HepG2 (cell line): ENCODE data around the gene SERINC4. TPM values are rescaled to one million over a fixed set of nuclear protein-coding genes. Genes with fewer than 3 reads are reported as not detected.

Source experiments
- CBX1 ChIP-seq: IDR thresholded peaks from one replicate; pipeline ENCODE4 v1.6.1; 2016; ENCODE audit warnings: antibody characterized with exemption, low read depth
- HCFC1 ChIP-seq: fragments of 150-350 bp; IDR thresholded peaks from 2 replicates; pipeline ENCODE4 v1.6.1; 2014; ENCODE audit warnings: low read depth, low read length
- KDM5B ChIP-seq: sonication (generic); formaldehyde crosslinking; IDR thresholded peaks from 2 replicates; pipeline ENCODE4 v1.4.0; 2020; ENCODE audit warnings: missing genetic modification reagents, mild to moderate bottlenecking, borderline replicate concordance
- PLSCR1 ChIP-seq: sonication (generic); formaldehyde crosslinking; IDR thresholded peaks from 2 replicates; pipeline ENCODE4 v1.5.0; 2020; ENCODE audit warnings: missing genetic modification reagents, mild to moderate bottlenecking, borderline replicate concordance
- REL ChIP-seq: sonication (generic); formaldehyde crosslinking; conservative IDR thresholded peaks from 2 replicates; pipeline ENCODE4 v1.8.0; 2022; ENCODE audit warnings: mild to moderate bottlenecking, missing genetic modification reagents, moderate library complexity
- REXO4 ChIP-seq: sonication (generic); formaldehyde crosslinking; IDR thresholded peaks from 2 replicates; pipeline ENCODE4 v1.8.0; 2022; ENCODE audit warnings: missing genetic modification reagents, mild to moderate bottlenecking, borderline replicate concordance
- SETDB1 ChIP-seq: sonication (generic); formaldehyde crosslinking; IDR thresholded peaks from 2 replicates; pipeline ENCODE4 v1.5.1; 2020; ENCODE audit warnings: missing genetic modification reagents, mild to moderate bottlenecking, borderline replicate concordance
- SYNCRIP ChIP-seq: fragments of 200-400 bp; formaldehyde crosslinking; IDR thresholded peaks from 2 replicates; pipeline ENCODE4 v1.6.1; 2018; ENCODE audit warnings: mild to moderate bottlenecking, low read depth, low read length; ENCODE audit not compliant: insufficient read depth
- TEAD3 ChIP-seq: optimal IDR thresholded peaks from 2 replicates; pipeline ENCODE3; 2016; ENCODE audit warnings: borderline replicate concordance
- ZFY ChIP-seq: sonication (generic); formaldehyde crosslinking; IDR thresholded peaks from 2 replicates; pipeline ENCODE4 v1.4.0; 2020; ENCODE audit warnings: missing genetic modification reagents
- ZMAT3 ChIP-seq: sonication (generic); formaldehyde crosslinking; conservative IDR thresholded peaks from 2 replicates; pipeline ENCODE4 v1.7.0; 2021; ENCODE audit warnings: missing genetic modification reagents
- polyA plus RNA-seq, 8 experiments: library from polyadenylated mRNA; depleted of rRNA in 3 of 8; stranded (reverse) in 7 of 8; unstranded in 1 of 8; fragments of >200 nt; fragmentation: Illumina TruSeq in 4 of 8; extraction: Trizol in 4 of 8; gene quantifications; 2 replicates each; pipeline versions ENCODE4 v1.2.1 to v1.2.3, GENCODE V29; 2011 to 2016; ENCODE audit warnings: low read depth in 4 of 8, missing spikeins in 1 of 8, mixed read lengths in 1 of 8; ENCODE audit not compliant: insufficient read depth in 1 of 8
- total RNA-seq, 5 experiments: library from RNA; depleted of rRNA; stranded (reverse); fragments of >200 nt; fragmentation: Illumina TruSeq; extraction: Trizol; gene quantifications; 2 replicates each; pipeline ENCODE4 v1.2.3, GENCODE V29; 2016; ENCODE audit warnings: low read depth in 1 of 5
- TF ChIP-seq, protein P1 (sequence below): sonication (generic); formaldehyde crosslinking; IDR thresholded peaks from 2 replicates; pipeline ENCODE4 v1.4.0; 2020; ENCODE audit warnings: missing genetic modification reagents, mild to moderate bottlenecking, borderline replicate concordance
- TF ChIP-seq, protein P2 (sequence below): sonication (generic); formaldehyde crosslinking; IDR thresholded peaks from 2 replicates; pipeline ENCODE4 v1.5.1; 2020; ENCODE audit warnings: mild to moderate bottlenecking, missing genetic modification reagents, moderate library complexity
- TF ChIP-seq, protein P3 (sequence below): sonication (generic); formaldehyde crosslinking; IDR thresholded peaks from 2 replicates; pipeline ENCODE4 v1.4.0; 2020; ENCODE audit warnings: missing genetic modification reagents, mild to moderate bottlenecking, borderline replicate concordance
- TF ChIP-seq, protein P4 (sequence below): sonication (generic); formaldehyde crosslinking; IDR thresholded peaks from 2 replicates; pipeline ENCODE4 v1.4.0; 2020; ENCODE audit warnings: missing genetic modification reagents

SERINC4 gene
- total and polyA plus RNA-seq, 2 of the 13 experiments (the other 11 are each of a cell fraction or from before 2014, with no cell fraction given), result not detected

- TF ChIP-seq, protein P1, sequence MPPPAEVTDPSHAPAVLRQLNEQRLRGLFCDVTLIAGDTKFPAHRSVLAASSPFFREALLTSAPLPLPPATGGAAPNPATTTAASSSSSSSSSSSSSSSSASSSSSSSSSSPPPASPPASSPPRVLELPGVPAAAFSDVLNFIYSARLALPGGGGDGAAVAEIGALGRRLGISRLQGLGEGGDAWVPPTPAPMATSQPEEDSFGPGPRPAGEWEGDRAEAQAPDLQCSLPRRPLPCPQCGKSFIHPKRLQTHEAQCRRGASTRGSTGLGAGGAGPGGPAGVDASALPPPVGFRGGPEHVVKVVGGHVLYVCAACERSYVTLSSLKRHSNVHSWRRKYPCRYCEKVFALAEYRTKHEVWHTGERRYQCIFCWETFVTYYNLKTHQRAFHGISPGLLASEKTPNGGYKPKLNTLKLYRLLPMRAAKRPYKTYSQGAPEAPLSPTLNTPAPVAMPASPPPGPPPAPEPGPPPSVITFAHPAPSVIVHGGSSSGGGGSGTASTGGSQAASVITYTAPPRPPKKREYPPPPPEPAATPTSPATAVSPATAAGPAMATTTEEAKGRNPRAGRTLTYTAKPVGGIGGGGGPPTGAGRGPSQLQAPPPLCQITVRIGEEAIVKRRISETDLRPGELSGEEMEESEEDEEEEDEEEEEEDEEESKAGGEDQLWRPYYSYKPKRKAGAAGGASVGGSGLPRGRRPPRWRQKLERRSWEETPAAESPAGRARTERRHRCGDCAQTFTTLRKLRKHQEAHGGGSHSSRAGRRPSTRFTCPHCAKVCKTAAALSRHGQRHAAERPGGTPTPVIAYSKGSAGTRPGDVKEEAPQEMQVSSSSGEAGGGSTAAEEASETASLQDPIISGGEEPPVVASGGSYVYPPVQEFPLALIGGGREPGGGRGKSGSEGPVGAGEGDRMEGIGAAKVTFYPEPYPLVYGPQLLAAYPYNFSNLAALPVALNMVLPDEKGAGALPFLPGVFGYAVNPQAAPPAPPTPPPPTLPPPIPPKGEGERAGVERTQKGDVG (CRISPR knock-in tag), result no peak
- TF ChIP-seq, protein P2, sequence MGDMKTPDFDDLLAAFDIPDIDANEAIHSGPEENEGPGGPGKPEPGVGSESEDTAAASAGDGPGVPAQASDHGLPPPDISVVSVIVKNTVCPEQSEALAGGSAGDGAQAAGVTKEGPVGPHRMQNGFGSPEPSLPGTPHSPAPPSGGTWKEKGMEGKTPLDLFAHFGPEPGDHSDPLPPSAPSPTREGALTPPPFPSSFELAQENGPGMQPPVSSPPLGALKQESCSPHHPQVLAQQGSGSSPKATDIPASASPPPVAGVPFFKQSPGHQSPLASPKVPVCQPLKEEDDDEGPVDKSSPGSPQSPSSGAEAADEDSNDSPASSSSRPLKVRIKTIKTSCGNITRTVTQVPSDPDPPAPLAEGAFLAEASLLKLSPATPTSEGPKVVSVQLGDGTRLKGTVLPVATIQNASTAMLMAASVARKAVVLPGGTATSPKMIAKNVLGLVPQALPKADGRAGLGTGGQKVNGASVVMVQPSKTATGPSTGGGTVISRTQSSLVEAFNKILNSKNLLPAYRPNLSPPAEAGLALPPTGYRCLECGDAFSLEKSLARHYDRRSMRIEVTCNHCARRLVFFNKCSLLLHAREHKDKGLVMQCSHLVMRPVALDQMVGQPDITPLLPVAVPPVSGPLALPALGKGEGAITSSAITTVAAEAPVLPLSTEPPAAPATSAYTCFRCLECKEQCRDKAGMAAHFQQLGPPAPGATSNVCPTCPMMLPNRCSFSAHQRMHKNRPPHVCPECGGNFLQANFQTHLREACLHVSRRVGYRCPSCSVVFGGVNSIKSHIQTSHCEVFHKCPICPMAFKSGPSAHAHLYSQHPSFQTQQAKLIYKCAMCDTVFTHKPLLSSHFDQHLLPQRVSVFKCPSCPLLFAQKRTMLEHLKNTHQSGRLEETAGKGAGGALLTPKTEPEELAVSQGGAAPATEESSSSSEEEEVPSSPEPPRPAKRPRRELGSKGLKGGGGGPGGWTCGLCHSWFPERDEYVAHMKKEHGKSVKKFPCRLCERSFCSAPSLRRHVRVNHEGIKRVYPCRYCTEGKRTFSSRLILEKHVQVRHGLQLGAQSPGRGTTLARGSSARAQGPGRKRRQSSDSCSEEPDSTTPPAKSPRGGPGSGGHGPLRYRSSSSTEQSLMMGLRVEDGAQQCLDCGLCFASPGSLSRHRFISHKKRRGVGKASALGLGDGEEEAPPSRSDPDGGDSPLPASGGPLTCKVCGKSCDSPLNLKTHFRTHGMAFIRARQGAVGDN (CRISPR knock-in tag), result peak; percentile 92
- no peak for TF ChIP-seq REL (CRISPR knock-in tag)
- TF ChIP-seq CBX1, result no peak
- TF ChIP-seq KDM5B, result no peak
- TF ChIP-seq ZFY (CRISPR knock-in tag), result peak; percentile 66
- no peak for TF ChIP-seq PLSCR1 (CRISPR knock-in tag)
- TF ChIP-seq SETDB1 (CRISPR knock-in tag), result no peak
- no peak for TF ChIP-seq SYNCRIP
- no peak for TF ChIP-seq HCFC1
- TF ChIP-seq TEAD3 (CRISPR knock-in tag), result peak; percentile 3
- TF ChIP-seq, protein P3, sequence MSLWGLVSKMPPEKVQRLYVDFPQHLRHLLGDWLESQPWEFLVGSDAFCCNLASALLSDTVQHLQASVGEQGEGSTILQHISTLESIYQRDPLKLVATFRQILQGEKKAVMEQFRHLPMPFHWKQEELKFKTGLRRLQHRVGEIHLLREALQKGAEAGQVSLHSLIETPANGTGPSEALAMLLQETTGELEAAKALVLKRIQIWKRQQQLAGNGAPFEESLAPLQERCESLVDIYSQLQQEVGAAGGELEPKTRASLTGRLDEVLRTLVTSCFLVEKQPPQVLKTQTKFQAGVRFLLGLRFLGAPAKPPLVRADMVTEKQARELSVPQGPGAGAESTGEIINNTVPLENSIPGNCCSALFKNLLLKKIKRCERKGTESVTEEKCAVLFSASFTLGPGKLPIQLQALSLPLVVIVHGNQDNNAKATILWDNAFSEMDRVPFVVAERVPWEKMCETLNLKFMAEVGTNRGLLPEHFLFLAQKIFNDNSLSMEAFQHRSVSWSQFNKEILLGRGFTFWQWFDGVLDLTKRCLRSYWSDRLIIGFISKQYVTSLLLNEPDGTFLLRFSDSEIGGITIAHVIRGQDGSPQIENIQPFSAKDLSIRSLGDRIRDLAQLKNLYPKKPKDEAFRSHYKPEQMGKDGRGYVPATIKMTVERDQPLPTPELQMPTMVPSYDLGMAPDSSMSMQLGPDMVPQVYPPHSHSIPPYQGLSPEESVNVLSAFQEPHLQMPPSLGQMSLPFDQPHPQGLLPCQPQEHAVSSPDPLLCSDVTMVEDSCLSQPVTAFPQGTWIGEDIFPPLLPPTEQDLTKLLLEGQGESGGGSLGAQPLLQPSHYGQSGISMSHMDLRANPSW (CRISPR knock-in tag), result peak; percentile 88; the same call in 1 of the 2 replicates
- peak; percentile 63; the same call in 1 of the 2 replicates for TF ChIP-seq ZMAT3 (CRISPR knock-in tag)
- no peak for TF ChIP-seq REXO4 (CRISPR knock-in tag)
- TF ChIP-seq, protein P4, sequence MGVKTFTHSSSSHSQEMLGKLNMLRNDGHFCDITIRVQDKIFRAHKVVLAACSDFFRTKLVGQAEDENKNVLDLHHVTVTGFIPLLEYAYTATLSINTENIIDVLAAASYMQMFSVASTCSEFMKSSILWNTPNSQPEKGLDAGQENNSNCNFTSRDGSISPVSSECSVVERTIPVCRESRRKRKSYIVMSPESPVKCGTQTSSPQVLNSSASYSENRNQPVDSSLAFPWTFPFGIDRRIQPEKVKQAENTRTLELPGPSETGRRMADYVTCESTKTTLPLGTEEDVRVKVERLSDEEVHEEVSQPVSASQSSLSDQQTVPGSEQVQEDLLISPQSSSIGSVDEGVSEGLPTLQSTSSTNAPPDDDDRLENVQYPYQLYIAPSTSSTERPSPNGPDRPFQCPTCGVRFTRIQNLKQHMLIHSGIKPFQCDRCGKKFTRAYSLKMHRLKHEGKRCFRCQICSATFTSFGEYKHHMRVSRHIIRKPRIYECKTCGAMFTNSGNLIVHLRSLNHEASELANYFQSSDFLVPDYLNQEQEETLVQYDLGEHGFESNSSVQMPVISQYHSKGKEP, result no peak
Measured at GRCh38 chr15:43791993-43792760, 7.8 kb downstream of the SERINC4 start, which contains the start of gene SERF2 (continued).
